Neural progenitor cell (in vitro differentiated cells): ENCODE results near the gene RUFY2.

ENCODE experiments used
- EZH2 ChIP-seq: fragments of 200-600 bp; sonication (generic); IDR thresholded peaks from 2 replicates; pipeline ENCODE4 v1.6.1; 2017; ENCODE audit warnings: antibody characterized with exemption, mild to moderate bottlenecking, moderate library complexity
- TF ChIP-seq, protein P1 (sequence below): fragments of 200-600 bp; sonication (generic); IDR thresholded peaks from 2 replicates; pipeline ENCODE4 v1.5.1; 2017; ENCODE audit warnings: antibody characterized with exemption, mild to moderate bottlenecking

DNA sequence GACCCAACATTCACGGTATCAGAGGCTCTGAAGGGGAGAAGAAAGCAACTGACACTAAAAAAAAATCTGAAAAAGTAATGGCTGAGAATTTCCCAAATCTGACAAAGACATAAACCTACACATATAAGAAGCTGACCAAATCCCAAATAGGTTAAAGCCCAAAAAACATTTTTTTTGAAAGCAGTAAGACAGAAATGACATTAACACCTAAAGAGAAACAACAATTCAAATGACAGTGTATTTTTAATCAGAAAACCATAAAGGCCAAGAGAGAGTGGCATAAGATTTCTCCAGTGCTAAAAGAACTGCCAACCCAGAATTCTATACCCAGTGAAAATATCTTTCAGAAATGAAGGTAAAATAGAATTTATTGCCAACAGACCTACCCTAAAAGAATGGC lies 35.5 kb downstream of the RUFY2 start:
- no peak for TF ChIP-seq EZH2
- TF ChIP-seq, protein P1, sequence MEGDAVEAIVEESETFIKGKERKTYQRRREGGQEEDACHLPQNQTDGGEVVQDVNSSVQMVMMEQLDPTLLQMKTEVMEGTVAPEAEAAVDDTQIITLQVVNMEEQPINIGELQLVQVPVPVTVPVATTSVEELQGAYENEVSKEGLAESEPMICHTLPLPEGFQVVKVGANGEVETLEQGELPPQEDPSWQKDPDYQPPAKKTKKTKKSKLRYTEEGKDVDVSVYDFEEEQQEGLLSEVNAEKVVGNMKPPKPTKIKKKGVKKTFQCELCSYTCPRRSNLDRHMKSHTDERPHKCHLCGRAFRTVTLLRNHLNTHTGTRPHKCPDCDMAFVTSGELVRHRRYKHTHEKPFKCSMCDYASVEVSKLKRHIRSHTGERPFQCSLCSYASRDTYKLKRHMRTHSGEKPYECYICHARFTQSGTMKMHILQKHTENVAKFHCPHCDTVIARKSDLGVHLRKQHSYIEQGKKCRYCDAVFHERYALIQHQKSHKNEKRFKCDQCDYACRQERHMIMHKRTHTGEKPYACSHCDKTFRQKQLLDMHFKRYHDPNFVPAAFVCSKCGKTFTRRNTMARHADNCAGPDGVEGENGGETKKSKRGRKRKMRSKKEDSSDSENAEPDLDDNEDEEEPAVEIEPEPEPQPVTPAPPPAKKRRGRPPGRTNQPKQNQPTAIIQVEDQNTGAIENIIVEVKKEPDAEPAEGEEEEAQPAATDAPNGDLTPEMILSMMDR, result no peak
